Loucy (cell line): Measurements from ENCODE around the gene IRAK3.

Experiments
- CTCF ChIP-seq: fragments of 200-600 bp; sonication (generic); conservative IDR thresholded peaks from 2 replicates; pipeline ENCODE4 v1.5.1; 2014; ENCODE audit warnings: mild to moderate bottlenecking, antibody characterized with exemption, low read length
- EZH2phosphoT487 ChIP-seq: fragments of 200-600 bp; IDR thresholded peaks from 2 replicates; pipeline ENCODE4 v1.6.1; 2018; ENCODE audit warnings: antibody characterized with exemption, mild to moderate bottlenecking, moderate library complexity, borderline replicate concordance

- TF ChIP-seq EZH2phosphoT487 (no peak), CTCF (peak; percentile 99)
These were observed 90.2 kb downstream of the IRAK3 start for GRCh38 chr12:66279123-66279712.
